Endothelial cell (in vitro differentiated cells): Measurements from ENCODE around the gene NMU. TPM values are rescaled to one million over a fixed set of nuclear protein-coding genes. Genes with fewer than 3 reads are reported as not detected.

Source experiments
- DNase-seq: peaks from one replicate; pipeline ENCODE4 v3.0.0; 2021; ENCODE audit warnings: low spot score
- H3K27ac Mint-ChIP-seq: one replicate; pipeline ENCODE4 v1.8.0; 2021; ENCODE audit warnings: mixed read lengths, inconsistent platforms; ENCODE audit not compliant: unreplicated experiment
- H3K27me3 Mint-ChIP-seq: one replicate; pipeline ENCODE4 v1.8.0; 2021; ENCODE audit warnings: mild to moderate bottlenecking, moderate library complexity, mixed read lengths, inconsistent platforms; ENCODE audit not compliant: unreplicated experiment
- H3K36me3 Mint-ChIP-seq: one replicate; pipeline ENCODE4 v1.8.0; 2021; ENCODE audit warnings: mild to moderate bottlenecking, low read depth, mixed read lengths, inconsistent platforms; ENCODE audit not compliant: unreplicated experiment
- H3K4me1 Mint-ChIP-seq: one replicate; pipeline ENCODE4 v1.8.0; 2021; ENCODE audit warnings: mild to moderate bottlenecking, mixed read lengths, inconsistent platforms; ENCODE audit not compliant: unreplicated experiment
- H3K4me3 Mint-ChIP-seq: one replicate; pipeline ENCODE4 v1.8.0; 2021; ENCODE audit warnings: mild to moderate bottlenecking, mixed read lengths, inconsistent platforms; ENCODE audit not compliant: unreplicated experiment
- H3K9me3 Mint-ChIP-seq: one replicate; pipeline ENCODE4 v1.8.0; 2021; ENCODE audit warnings: mixed read lengths, inconsistent platforms; ENCODE audit not compliant: unreplicated experiment
- CTCF ChIP-seq: fragments of 200-600 bp; sonication (generic); IDR thresholded peaks from one replicate; pipeline ENCODE4 v1.5.0; 2021; ENCODE audit warnings: antibody characterized with exemption; ENCODE audit not compliant: unreplicated experiment
- total RNA-seq: library from RNA; stranded (reverse); fragmentation: NEBNext Ultra II Directional; extraction: Animal tissue kit (Norgen Biotek cat#: 25700); gene quantifications from one replicate; pipeline ENCODE4 v1.2.1, GENCODE V29; 2021; ENCODE audit not compliant: unreplicated experiment

The NMU gene
- total RNA-seq, 1 donor from 2014 or later: 6.3 TPM

- Mint-ChIP-seq H3K4me1 (no peaks in the 10 kb centered on the region), H3K9me3 (peaks cover 16% of the 10 kb centered on the region), H3K27ac (no peak overlapping the region), H3K27me3 (no peaks in the 10 kb centered on the region), H3K36me3 (peaks cover 7% of the 10 kb centered on the region), H3K4me3 (no peak overlapping the region)
- TF ChIP-seq CTCF: no peak
- DNase-seq: no peak
Observed at GRCh38 chr4:55574252-55574651, 61.8 kb downstream of the NMU start.

DNA sequence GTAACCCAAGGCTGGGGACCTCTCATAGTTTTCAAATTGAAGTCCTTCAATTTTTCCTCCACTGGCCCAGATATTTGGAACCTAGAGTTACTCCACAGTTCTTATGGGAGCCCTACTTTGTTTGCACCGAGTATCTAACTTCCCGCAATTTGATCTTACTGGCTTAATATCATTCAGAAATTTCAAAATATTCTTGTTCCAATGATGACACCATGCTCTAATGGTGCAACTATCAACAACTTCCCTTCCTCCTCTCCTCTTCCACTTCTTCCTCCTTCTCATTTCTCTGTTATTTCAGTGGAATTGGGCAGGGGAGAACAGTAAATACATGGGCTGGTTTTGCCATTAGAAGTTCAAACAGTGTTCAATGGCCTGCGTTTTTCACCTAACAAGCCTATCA, 64.3 kb downstream of the NMU start:
- peaks cover 4% of the 10 kb centered on the region for H3K36me3 Mint-ChIP-seq
- H3K4me3 Mint-ChIP-seq: no peak overlapping the region
- H3K27me3 Mint-ChIP-seq: no peaks in the 10 kb centered on the region
- no peak overlapping the region for H3K27ac Mint-ChIP-seq
- no peak for DNase-seq
- no peak for TF ChIP-seq CTCF
- H3K9me3 Mint-ChIP-seq: peaks cover 12% of the 10 kb centered on the region
- H3K4me1 Mint-ChIP-seq: no peaks in the 10 kb centered on the region

DNA sequence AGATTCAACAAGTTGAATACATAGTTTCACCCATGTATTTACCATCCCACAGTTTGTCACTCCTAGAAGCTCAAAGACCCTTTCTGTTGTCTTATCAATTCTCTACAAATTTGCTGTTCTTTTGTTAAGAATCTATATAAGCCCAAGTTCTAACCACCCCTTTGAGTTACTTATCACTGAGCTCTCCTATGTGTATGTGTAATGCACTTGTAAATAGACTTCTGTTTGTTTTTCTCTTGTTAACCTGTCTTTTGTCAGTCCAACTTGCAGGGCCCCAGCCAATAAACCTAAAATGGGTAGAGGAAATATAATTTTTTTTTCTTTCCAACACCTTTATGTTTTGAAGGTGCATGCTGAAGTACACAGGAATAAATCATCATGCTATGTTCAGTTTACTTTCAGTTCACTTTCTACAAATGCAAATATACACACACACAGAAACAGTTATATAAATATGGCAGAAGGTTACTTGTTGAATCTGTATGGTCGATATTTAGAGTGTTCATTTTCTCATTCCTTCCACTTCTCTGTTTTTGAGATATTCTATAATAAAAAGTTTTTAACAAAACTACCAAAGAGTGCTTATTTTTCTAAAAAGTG, 67.1 kb downstream of the NMU start:
- no peak for TF ChIP-seq CTCF
- no peak for DNase-seq
- H3K4me1 Mint-ChIP-seq: no peaks in the 10 kb centered on the region
- H3K27ac Mint-ChIP-seq: no peak overlapping the region
- H3K4me3 Mint-ChIP-seq: no peak overlapping the region
- no peaks in the 10 kb centered on the region for H3K9me3 Mint-ChIP-seq
- no peaks in the 10 kb centered on the region for H3K27me3 Mint-ChIP-seq
- H3K36me3 Mint-ChIP-seq: no peaks in the 10 kb centered on the region

DNA sequence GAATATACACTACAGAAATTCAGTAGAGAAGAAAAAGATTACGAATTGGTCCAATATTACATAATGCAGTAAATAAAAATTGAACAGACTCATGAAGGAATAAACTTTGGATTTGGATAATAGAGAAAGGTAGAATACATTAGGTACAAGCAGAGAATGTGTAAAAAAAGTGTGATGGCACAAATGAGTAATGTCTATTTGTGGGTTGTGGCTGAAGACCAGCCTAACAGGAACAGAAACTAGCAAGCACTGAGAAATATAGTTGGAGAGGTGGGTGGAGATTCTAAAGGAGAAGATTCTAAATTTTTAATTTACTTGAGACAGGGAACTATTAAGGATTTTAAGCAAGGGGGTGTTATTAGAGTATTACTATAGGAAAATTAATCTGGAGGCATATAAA, 74.2 kb downstream of the NMU start:
- no peak overlapping the region for H3K4me3 Mint-ChIP-seq
- H3K27me3 Mint-ChIP-seq: no peaks in the 10 kb centered on the region
- TF ChIP-seq CTCF: no peak
- no peaks in the 10 kb centered on the region for H3K4me1 Mint-ChIP-seq
- no peaks in the 10 kb centered on the region for H3K36me3 Mint-ChIP-seq
- no peak for DNase-seq
- no peak overlapping the region for H3K27ac Mint-ChIP-seq
- no peaks in the 10 kb centered on the region for H3K9me3 Mint-ChIP-seq

- Mint-ChIP-seq H3K4me1 (no peaks in the 10 kb centered on the region), H3K27me3 (no peaks in the 10 kb centered on the region), H3K36me3 (no peaks in the 10 kb centered on the region), H3K27ac (no peak overlapping the region), H3K9me3 (no peaks in the 10 kb centered on the region), H3K4me3 (no peak overlapping the region)
- DNase-seq: no peak
- no peak for TF ChIP-seq CTCF
Observed at GRCh38 chr4:55560096-55560495, 76.0 kb downstream of the NMU start.
